ENCODE measurements around the gene TMEM270. TPM values are rescaled to one million over a fixed set of nuclear protein-coding genes. Genes with fewer than 3 reads are reported as not detected.

The TMEM270 gene
- total RNA-seq, 1 donor from 2014 or later = not detected

DNA sequence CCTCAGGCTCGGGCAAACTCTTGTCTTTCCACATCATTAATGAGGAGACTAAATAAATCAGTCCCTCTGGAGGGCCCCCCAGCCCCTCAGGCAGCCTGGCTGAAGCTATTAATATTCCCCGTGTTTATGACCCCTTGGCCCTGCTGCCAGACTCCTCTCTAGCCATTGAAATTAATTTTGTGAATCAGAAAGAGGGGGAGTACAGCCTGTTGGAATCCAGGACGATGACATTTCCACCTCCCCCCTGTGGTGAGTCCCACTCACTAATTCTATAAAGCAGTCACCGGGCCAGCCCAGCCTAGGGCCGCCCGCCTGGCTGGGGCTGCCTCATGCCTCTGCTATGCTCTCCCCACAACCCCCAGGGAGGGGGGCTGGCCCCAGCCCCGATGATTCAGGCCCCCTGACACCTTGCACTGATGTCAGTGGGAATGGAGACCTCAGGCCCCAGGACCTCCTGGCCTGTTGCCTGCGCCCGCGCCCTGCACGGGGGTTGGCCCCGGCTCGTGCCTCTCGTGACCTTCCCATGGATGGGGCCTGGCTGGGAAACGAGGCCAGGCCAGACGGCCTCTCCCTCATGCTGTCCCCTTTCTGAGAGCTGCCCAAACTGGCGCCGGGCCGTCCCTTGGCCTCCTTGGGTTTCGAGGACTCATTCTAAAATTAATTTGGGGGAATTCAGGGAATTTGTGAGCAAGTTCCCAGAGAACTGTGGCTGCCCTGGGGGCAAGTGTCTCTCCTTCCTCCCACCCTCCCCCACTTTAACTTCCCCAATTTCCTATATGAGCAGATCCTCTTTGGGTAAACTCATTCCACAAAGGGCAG is 34.0 kb downstream of the TMEM270 start:
- Mint-ChIP-seq H3K9me3 (peaks cover 10% of the 10 kb centered on the region), H3K4me1 (peaks cover 13% of the 10 kb centered on the region), H3K36me3 (ENCODE audit: low read depth) (peaks cover 3% of the 10 kb centered on the region), H3K27me3 (ENCODE audit: low read depth) (no peaks in the 10 kb centered on the region), H3K27ac (ENCODE audit: unreplicated experiment) (no peak overlapping the region), H3K4me3 (no peak overlapping the region)
- TF ChIP-seq, protein P1, sequence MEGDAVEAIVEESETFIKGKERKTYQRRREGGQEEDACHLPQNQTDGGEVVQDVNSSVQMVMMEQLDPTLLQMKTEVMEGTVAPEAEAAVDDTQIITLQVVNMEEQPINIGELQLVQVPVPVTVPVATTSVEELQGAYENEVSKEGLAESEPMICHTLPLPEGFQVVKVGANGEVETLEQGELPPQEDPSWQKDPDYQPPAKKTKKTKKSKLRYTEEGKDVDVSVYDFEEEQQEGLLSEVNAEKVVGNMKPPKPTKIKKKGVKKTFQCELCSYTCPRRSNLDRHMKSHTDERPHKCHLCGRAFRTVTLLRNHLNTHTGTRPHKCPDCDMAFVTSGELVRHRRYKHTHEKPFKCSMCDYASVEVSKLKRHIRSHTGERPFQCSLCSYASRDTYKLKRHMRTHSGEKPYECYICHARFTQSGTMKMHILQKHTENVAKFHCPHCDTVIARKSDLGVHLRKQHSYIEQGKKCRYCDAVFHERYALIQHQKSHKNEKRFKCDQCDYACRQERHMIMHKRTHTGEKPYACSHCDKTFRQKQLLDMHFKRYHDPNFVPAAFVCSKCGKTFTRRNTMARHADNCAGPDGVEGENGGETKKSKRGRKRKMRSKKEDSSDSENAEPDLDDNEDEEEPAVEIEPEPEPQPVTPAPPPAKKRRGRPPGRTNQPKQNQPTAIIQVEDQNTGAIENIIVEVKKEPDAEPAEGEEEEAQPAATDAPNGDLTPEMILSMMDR (conservative IDR thresholded peaks at IDR 0.05) = no peak
- DNase-seq (ENCODE audit: low read depth, low spot score) = no peak

DNA sequence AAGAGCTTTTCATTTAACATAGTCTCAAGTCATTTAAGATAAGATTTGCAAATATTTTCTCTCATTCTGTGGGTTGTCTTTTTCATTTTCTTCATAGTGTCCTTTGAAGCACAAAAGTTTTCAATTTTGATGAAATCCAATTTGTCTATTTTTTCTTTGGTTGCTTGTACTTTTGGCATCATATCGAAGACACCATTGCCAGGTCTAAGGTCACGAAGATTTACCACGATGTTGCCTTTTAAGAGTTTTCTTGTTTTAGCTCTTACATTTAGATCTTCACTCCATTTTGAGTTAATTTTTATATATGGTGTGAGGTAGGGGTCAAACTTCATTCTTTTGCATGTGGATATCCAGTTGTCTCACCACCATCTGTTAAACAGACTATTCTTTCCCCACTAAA is 34.7 kb downstream of the TMEM270 start:
- no peak overlapping the region for H3K27ac Mint-ChIP-seq (ENCODE audit: unreplicated experiment)
- H3K4me1 Mint-ChIP-seq = peaks cover 13% of the 10 kb centered on the region
- H3K9me3 Mint-ChIP-seq = peaks cover 10% of the 10 kb centered on the region
- peaks cover 3% of the 10 kb centered on the region for H3K36me3 Mint-ChIP-seq (ENCODE audit: low read depth)
- no peak for DNase-seq (ENCODE audit: low read depth, low spot score)
- TF ChIP-seq, protein P1 (conservative IDR thresholded peaks at IDR 0.05) = no peak
- H3K4me3 Mint-ChIP-seq = no peak overlapping the region
- no peaks in the 10 kb centered on the region for H3K27me3 Mint-ChIP-seq (ENCODE audit: low read depth)

DNA sequence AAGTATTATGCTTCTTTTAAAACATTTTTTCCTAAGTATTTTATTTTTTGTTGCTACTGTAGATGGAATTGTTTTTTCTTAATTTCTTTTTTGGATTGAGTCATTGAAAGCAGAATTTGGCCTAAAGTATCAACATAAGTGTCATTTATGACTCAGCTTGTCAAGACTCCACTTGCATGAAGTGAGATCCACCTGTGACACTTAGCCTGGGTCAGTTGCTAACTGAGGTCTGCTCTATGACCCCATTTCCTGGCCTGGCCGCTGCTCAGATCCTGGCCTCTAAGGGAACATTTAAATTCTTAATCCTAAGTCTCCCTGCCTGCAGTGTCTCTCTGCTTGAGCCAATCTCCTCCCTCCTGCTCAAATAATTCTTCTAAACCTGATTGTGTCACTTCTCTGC is 35.5 kb downstream of the TMEM270 start:
- H3K27ac Mint-ChIP-seq (ENCODE audit: unreplicated experiment) = no peak overlapping the region
- H3K4me1 Mint-ChIP-seq = peaks cover 13% of the 10 kb centered on the region
- H3K36me3 Mint-ChIP-seq (ENCODE audit: low read depth) = peaks cover 3% of the 10 kb centered on the region
- no peak overlapping the region for H3K4me3 Mint-ChIP-seq
- TF ChIP-seq, protein P1 (conservative IDR thresholded peaks at IDR 0.05) = no peak
- peaks cover 10% of the 10 kb centered on the region for H3K9me3 Mint-ChIP-seq
- H3K27me3 Mint-ChIP-seq (ENCODE audit: low read depth) = no peaks in the 10 kb centered on the region
- no peak for DNase-seq (ENCODE audit: low read depth, low spot score)

DNA sequence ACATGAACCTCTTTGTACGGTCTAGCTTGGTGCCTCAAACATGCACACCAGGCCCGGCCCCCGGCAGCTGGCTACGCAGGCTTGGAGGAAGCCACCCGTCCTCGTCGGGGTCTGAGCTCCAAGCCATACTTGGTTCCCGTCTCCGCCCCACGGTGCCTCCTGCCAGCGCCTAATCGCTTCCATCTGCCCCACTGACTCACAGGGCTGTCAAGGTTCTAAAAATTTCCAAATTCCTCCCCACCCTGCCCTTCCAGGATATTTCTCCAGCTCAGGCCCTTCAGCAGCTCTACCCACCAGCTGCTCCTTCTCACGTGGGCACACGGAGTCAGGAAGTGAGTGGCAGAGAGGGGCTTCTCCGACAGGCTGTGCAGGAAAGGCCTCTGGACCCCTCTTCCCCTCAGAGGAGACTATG is 38.8 kb downstream of the TMEM270 start:
- peaks cover 3% of the 10 kb centered on the region for H3K36me3 Mint-ChIP-seq (ENCODE audit: low read depth)
- DNase-seq (ENCODE audit: low read depth, low spot score) = no peak
- H3K9me3 Mint-ChIP-seq = peaks cover 10% of the 10 kb centered on the region
- peaks cover 5% of the 10 kb centered on the region for H3K4me1 Mint-ChIP-seq
- H3K27me3 Mint-ChIP-seq (ENCODE audit: low read depth) = no peaks in the 10 kb centered on the region
- no peak overlapping the region for H3K27ac Mint-ChIP-seq (ENCODE audit: unreplicated experiment)
- TF ChIP-seq, protein P1 (conservative IDR thresholded peaks at IDR 0.05) = no peak
- no peak overlapping the region for H3K4me3 Mint-ChIP-seq

DNA sequence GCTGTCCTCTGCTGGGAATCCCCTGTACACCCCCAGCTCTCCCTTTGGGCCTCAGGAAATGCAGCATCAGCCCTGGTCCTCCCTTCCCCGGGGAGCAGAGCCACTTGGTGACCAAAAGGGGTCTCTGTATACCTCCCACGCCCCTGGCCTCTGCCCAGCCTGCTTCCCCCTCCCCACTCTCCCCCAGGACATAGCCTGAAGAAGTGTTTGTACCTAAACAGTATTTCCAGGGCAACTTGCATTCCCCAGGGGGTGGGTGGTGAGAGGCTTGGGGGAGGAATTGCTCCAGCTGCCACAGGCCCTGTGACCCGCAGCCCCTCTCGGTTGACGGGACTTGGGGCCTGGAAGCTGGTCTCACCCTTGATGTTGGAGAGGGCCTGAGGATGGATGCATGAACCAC is 39.3 kb downstream of the TMEM270 start:
- Mint-ChIP-seq H3K4me3 (no peak overlapping the region), H3K27me3 (ENCODE audit: low read depth) (no peaks in the 10 kb centered on the region), H3K27ac (ENCODE audit: unreplicated experiment) (no peak overlapping the region), H3K9me3 (peaks cover 10% of the 10 kb centered on the region), H3K36me3 (ENCODE audit: low read depth) (peaks cover 3% of the 10 kb centered on the region), H3K4me1 (peaks cover 4% of the 10 kb centered on the region)
- no peak for DNase-seq (ENCODE audit: low read depth, low spot score)
- TF ChIP-seq, protein P1 (conservative IDR thresholded peaks at IDR 0.05) = no peak
